ENCODE data around the gene ECI1.
"Not testable (repeated sequence)": the region's sequence is repeated elsewhere in the genome, so short reads cannot be mapped to it uniquely, and the experiment has no call there.

ECI1 gene

DNA sequence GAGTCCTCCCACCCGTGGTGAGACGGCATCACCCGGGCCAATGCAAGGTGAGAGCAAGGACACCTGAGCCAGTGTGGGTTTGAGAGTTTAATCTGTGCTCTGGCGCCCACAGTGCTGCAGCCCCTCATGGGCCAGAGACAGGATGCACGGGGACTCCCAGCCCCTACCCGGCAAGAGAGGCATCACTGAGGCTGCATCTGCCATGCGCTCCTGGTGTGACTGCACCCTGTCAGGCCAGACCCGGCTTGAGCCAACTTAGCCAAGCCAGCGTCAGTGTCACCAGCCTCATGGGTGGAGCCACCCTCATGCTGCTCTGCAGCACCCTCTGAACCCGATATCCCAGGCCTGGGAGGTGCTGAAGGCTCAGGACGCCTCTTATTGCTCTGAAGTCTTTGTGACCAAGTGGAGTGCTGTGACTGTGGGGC, 39.5 kb downstream of the ECI1 start:
- no peak for DNase-seq (ENCODE audit: low read depth)

DNA sequence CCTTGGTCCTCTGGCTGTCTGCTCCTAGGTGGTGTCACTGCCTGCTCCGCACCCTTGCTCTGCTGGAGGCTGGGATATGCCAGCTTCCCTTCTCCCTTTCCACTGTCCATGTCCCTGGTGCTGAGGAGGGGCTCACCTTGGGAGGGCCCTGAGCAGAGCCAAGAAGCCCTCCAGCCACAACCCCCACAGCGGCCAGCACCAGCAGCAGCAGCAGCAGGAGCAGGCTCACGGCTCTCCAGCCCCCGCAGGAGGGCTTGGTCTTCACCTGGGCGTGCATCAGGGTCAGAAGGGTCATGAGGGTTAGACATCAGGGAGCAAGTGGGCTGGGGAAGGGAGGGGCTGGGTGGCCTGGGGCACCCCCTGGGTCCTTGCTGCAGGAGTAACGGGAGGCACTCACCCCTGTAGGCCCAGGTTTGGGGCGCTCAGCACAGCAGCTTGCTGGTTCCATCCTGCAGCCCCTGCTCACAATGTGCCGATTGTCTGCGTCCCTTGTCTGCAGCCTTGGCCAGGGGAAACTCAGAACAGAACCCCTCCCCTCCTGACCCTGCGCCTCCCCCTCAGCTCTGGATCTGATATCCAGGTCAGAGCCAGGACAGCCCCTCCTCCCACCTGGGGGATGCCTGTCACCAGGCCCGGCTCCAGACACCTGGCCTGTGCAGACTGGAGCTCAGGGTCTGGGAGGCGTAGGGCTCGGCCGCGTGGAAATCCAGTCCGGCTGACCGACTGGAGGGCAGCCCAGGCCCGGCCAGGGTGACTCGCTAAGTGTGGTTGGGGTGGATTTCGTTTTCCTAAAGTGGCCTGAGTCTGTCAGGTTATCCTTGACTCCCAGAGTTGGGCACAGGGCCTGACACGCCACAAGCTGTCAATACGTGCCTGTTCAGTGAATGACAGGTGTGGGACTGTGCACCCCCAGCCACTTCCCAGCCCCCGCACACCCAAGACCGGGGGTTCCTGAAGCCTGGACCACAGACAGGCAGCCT, 40.7 kb downstream of the ECI1 start, which contains the start of gene BRICD5:
TSS of gene BRICD5 (minus strand) at position 478 of the 980 bp plus-strand sequence. CDS start at position 448, 30 bp downstream.
- DNase-seq (ENCODE audit: low read depth) = no peak

DNA sequence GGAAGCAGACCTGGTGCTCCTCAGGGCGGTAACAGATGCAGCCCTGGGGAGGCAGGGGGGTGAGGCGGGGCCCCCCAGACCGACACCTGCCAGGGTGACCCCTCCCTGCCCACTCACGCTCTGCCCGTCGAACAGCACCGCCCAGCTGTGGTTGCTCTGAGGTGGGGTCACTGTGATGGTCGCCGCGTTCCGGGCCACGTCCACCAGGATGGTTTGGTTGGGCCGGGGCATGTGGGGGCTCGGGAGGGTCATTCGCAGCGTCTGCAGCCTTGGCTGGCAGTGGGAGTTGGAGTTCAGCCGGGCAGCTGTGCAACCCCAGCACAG, 41.4 kb downstream of the ECI1 start:
- no peak for DNase-seq (ENCODE audit: low read depth)

DNA sequence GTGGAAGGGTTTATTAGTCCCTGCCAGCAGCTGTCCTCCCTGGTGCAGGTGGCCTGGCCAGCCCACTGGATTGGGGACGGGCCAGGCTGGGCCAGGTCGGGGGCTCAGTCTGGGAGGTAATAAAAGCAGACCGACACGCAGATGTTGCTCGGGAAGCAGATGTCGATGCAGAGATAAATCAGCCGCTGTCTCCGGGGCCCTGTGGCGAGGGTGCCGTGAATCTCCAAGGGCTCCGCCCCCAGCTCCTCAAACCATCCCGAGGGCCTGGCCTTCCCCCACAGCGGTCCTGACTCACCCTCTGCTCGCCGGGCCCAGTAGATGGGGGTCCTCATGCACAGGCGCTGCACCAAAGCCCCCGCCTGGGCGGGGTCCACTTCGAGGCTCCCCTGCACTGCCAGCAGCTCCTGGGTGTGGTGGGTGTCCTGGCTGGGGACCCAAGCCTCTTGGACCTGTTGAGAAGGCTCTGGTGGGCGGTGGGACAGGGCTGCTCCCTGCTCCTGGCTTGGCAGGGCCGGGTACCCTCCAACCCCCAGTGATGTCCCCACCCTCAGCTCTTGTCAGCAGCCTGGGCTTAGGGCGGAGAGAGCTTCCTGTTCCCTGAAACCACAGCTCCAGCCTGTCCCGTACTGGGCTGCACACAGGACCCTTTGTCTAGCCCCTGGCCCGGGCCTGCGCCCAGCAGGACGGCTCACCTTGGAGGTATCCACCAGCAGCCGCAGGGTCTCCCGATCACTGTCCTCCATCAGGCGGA, 42.0 kb downstream of the ECI1 start:
- no peak for DNase-seq (ENCODE audit: low read depth)

DNA sequence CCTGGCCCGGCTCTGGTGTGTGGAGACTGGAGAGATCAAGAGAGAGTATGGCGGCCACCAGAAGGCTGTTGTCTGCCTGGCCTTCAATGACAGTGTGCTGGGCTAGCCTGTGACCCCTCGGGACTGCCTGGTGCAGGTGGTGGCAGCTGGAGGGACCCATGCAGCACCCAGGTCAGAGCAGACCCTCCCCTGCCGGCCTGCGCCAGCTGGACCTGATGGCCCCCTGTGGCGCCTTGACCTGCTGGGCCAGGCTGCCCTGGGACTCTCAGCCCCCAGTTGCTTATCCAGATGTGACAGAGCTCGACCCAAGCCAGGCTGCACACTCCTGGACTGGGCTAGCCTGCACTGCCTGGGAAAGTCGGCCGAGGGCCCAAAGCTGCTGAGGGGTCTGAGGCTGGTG, 42.6 kb downstream of the ECI1 start:
- no peak for DNase-seq (ENCODE audit: low read depth)

DNA sequence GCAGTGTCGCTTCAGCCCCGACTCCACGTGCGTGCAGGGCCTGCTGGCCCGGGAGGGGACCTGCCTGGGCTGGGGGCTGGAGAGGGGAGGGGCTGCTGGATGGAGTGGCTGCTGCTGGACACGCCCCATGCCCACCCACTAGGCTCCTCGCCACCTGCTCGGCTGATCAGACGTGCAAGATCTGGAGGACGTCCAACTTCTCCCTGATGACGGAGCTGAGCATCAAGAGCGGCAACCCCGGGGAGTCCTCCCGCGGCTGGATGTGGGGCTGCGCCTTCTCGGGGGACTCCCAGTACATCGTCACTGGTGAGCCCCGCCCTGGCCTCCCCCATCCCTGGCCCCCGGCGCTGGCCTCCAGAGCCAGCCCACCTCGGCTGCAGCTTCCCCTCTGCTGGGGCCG, 43.1 kb downstream of the ECI1 start:
- no peak for DNase-seq (ENCODE audit: low read depth)

DNA sequence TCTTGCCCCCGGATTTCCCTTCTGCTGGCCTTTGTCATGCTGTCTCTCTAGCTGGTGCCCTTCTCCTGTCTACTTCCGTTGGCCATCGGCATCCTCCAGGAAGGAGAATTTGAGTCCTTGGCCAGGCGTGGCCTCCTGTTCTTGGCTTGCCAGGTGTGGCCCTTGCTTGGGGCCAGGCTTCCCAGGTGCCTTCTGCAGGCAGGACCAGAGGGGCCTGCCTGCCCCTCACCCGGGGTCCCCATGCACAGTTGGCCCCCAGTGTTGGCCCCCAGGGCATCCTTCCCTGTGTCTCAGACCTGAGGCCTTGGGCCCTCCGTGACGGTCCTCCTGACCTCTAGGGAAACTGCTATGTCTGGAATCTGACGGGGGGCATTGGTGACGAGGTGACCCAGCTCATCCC, 43.5 kb downstream of the ECI1 start:
- DNase-seq (ENCODE audit: low read depth) = no peak

DNA sequence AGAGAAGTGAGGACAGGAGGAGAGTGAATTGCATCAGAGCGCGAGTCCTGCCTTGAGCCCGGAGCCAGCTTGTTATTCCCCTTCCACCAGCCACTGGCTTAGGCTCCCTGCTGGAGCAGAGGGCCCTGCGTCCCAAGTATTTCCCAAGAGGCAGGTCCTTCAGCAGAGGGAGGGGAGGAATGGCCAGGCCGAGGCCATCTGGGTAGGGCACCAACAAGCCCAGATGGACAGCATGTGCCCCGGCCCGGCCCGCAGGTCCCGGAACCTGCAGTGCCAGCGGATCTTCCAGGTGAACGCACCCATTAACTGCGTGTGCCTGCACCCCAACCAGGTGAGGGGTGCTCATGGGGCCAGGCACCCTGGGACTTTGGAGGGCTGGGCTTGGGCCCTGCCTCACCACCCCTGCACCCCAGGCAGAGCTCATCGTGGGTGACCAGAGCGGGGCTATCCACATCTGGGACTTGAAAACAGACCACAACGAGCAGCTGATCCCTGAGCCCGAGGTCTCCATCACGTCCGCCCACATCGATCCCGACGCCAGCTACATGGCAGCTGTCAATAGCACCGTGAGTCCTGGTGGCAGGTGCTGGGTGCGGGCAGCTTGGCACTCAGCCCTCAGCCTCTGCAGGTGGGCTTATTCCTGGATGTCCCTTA, 44.5 kb downstream of the ECI1 start:
- no peak for DNase-seq (ENCODE audit: low read depth)

DNA sequence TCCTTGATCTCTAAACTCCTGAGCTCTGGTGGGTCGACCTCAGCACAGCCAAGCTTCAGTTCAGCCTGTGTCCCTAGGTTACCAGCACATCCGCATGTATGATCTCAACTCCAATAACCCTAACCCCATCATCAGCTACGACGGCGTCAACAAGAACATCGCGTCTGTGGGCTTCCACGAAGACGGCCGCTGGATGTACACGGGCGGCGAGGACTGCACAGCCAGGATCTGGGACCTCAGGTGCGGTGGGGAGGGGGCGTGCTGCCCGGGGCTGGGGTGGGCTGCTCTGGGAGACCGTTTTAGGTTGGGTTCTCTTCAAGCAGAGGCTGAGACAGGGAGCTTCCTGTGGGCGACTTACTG, 45.0 kb downstream of the ECI1 start:
- DNase-seq (ENCODE audit: low read depth) = no peak

DNA sequence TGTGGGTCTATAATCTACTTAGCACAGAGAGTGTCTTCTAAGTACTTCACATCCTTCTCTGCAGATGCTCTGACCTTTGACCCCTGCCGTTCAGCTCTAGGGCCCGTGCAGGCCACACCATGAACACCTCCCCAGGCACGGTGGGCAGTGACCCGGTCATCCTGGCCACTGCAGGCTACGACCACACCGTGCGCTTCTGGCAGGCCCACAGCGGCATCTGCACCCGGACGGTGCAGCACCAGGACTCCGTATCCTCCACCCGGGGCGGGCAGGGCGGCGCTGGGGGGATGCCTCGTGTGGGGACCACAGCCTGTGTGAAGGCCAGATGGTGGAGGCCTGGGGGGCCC, 45.4 kb downstream of the ECI1 start:
- no peak for DNase-seq (ENCODE audit: low read depth)

DNA sequence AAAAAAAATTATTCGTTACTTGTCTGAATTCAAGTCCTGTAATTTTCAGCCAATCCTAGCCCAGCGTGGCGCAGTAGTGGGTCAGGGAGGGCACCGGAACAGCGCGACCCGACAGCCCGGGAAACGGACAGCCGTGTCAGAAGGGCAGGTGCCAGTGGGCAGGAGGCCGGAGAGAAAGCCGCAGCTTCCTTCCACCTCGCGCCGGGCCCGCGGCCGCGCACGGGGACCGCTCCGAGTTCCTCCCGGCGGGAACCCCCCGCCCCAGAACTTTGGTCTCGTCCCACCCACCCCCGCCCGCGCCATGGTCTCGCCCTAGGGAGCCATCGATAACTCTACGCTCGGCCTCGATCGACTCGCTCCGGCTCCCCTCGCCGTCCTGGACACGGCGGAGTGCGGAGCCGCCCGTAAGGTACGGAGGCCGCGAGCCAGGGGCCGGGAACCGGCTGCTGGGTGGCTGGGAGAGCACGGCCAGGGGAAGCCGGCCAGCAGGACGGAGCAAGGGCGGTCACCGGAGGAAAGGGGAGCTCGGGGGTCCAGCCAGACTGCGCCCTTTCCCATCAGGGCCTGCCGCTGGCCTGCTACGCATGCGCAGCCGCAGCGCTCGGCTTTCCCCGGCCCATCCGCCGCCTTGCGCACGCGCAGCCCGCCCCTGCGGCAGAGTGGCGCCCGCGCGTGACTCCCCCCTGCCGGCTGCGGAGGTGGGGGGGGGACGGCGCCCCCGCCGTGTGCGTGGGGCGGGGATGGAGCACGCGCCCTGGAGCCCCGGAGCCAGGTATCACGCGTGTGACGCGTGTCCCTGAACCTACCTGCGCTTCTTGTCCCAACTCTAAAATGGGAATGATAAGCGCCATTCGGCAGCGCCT, 46.1 kb downstream of the ECI1 start, which contains the start of gene MLST8:
TSS of gene MLST8 (plus strand) at position 351 of the 863 bp plus-strand sequence. CDS start 632 bp downstream, outside the sequence.
- DNase-seq (ENCODE audit: low read depth) = peak; percentile 88

DNA sequence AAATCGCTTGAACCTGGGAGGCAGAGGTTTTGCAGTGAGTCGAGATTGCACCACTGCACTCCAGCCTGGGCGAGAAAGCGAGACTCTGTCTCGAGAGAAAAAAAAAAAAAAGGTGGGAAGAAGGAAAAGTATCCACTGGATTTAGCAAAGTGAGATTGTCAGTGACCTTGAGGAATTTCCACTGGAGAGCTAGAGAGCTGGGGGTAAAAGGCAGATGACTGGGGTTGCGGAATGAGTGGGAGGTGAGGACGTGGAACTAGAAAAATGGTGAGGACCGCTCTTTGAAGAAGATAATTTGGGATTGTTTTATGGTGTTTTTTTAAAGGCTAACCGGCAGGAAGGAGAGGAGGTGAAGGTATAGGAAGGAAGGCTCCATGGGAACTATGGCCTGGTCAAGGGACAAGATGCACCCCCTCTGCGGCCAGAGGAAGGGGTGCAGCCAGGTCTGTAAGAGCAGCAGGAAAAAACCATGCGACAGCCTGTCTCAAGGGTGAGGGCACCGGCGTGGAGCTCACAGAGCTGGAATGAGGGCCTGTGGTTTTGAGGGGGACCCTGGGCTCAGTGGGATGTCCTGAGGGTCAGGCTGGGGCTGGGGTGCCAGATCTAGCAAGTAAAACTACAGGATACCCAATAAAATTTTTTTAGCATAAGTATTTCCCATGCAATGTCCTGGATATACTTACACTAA, 46.8 kb downstream of the ECI1 start:
- no peak for DNase-seq (ENCODE audit: low read depth)

DNA sequence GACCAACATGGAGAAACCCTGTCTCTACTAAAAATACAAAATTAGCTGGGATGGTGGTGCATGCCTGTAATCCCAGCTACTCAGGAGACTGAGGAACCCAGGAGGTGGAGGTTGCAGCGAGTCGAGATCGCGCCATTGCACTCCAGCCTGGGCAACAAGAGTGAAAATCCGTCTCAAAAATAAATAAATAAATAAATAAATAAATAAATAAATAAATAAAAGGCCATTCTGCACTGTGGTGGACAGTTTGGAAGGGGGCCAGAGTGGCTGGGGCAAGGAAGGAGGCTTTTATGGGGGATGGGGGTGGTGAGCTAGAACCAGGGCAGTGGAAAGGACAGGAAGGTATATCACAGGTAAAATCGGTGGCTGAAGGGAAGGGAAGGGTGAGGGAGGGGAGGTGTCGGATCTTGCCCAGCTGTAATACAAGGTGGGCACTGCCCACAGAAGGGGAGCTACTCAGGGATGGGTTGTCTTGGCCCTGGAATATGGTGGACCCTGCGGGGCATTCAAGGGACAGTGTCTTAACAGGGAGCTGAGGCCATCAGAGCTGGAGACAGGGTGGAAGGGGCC, 48.2 kb downstream of the ECI1 start:
- DNase-seq (ENCODE audit: low read depth) = not testable (repeated sequence)

DNA sequence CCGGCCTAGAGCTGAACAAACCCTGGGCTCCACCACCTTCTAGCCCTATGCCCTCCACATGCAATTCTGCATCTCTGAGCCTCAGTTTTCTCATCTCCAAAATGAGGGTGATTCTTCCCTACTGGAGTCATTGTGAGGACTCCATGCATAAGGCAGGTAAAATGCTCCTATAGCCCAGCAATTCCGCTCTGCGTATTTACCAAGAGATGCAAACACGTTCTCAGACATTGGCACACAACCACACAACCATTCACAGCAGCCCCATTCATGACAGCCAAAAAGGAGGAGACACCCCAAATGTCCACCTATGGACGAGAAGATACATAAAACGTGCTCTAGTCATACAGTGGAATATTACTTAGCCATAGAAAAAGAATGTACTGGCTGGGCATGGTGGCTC, 51.1 kb downstream of the ECI1 start:
- DNase-seq (ENCODE audit: low read depth) = no peak

DNA sequence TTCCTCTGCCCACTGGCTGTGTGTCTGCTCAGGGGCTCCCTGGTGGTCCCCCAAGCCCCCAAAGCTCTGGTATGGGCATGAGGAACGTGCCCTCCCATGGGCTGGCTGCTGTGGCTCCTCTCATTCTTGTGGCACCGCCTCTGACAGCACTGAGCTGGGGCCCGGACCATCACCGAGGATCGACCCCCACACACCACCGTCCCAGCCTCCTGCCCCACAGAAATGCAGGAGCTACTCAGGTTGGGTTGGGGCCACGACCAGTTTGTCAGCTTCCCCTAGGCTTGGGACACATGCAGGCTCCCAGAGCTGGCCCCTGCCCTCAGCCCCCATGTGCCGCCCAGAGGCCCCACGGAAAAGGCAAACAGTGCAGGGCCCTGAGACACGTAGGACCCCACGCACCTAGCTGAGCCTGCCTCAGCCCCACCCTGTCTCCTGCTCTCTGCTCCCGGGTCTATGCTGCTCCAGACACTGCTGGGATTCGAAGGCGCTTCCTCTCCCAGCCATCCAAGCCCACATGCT, 51.7 kb downstream of the ECI1 start:
- no peak for DNase-seq (ENCODE audit: low read depth)

DNA sequence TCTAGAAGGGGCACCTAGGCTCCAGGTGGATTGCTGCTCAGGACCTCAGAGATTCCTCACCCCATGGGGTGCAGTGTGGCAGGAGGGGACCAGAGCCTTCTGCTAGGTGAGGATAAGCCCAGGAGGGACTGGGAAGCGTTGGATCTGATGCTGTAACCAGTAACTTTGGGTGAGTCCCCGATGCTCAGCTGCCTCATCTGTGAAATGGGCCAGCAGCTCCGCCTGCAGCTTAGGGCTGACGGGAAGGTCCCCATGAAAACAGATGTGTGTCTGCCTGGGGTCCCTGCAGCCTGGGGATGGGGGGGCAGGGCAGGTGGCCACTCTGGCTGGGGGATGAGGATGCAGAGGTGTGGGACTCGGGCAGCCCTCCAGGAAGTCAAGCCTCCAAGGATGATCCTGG, 52.3 kb downstream of the ECI1 start:
- DNase-seq (ENCODE audit: low read depth) = no peak

DNA sequence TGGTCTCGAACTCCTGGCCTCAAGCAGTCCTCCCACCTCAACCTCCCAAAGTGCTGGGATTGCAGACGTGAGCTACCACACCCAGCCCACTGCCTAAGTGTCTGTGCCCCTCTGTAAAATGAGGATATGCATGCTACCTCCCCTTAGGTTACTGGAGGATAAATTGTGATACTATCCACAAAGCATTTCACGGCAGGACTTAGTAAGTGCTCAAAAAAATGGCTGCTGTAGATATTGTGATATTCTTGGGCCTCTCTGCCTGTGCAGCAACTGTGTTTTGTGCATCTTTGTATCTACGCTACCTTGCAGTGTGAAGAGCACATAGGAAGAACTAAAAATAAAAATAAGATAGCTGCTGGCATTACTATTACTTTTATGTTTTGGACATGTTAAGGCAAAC, 53.1 kb downstream of the ECI1 start:
- no peak for DNase-seq (ENCODE audit: low read depth)

DNA sequence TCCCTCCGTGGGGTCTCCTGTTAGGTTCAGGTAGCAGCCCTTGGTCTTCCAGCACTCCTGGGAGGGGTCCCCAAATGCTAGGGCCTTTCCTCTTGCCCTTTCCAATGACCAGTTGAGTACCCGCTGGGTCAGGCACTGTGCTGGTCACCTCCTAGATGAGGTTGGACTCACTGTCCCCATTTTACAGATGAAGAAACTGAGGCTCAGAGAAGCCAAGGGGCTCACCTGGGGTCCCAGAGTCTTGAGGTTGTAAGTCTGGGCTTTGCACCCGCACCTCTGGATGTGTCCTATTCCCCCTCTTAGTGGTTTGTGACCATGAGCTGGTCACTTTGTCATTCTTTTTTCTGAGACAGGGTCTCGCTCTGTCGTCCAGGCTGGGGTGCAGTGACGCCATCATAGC, 53.6 kb downstream of the ECI1 start:
- no peak for DNase-seq (ENCODE audit: low read depth)

DNA sequence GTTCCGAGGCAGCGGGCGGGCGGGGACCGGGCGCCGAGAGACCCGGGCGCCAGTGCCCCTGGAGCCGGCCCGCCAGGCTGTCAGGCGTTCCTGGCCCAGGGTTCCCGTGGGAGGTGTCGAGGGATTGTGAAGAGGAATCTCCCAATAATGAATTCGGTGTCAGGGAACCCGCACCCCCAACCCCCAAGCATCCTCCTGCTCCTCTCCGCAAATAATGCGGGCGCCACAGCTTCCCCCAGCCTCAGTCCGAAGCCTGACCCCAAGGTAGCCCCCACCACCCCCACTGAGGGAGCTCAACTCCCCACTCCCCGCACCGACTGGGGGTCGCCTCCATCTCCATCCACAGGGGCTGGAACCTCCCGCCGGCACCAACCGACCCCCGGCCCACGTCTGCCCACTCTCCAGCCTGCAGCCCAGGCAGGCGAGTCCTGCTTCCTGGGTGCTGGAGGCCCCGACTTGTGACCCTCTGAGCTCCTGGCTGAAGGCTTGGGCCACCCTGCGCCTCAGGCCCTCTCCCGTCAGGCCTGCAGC, 54.3 kb downstream of the ECI1 start:
- no peak for DNase-seq (ENCODE audit: low read depth)
